Measurements from ENCODE around the gene PRKCA.

PRKCA gene

GRCh38 chr17:66743511-66743910 is 441.1 kb downstream of the PRKCA start:
- H3K36me3 ChIP-seq (ENCODE audit: insufficient read depth, low read length): no peaks in the 10 kb centered on the region
- no peaks in the 10 kb centered on the region for H3K4me1 ChIP-seq (ENCODE audit: insufficient read depth, low read length, poor library complexity, severe bottlenecking)

GRCh38 chr17:66746736-66747135 is 444.3 kb downstream of the PRKCA start:
- H3K79me2 ChIP-seq (ENCODE audit: insufficient read depth, low read length): no peaks in the 10 kb centered on the region
- H3K9ac ChIP-seq (ENCODE audit: low read depth, low read length, poor library complexity, severe bottlenecking): no peak overlapping the region
- TF ChIP-seq CTCF (conservative IDR thresholded peaks at IDR 0.05; ENCODE audit: low read length) (no peak), EZH2phosphoT487 (IDR thresholded peaks at IDR 0.05; ENCODE audit: borderline replicate concordance) (no peak)
- H3F3A ChIP-seq (ENCODE audit: low read depth): no peaks in the 10 kb centered on the region
- no peaks in the 10 kb centered on the region for H3K36me3 ChIP-seq (ENCODE audit: insufficient read depth, low read length)
- no peak overlapping the region for H3K4me2 ChIP-seq (ENCODE audit: low read depth, low read length, poor library complexity, severe bottlenecking)
- H3K4me3 ChIP-seq (ENCODE audit: low read length, poor library complexity, severe bottlenecking): no peak overlapping the region
- no peak overlapping the region for H2AFZ ChIP-seq (ENCODE audit: low read length)
- H3K4me1 ChIP-seq (ENCODE audit: insufficient read depth, low read length, poor library complexity, severe bottlenecking): no peaks in the 10 kb centered on the region
- H4K20me1 ChIP-seq (ENCODE audit: insufficient read depth, low read length, poor library complexity, severe bottlenecking): no peaks in the 10 kb centered on the region
- H3K27me3 ChIP-seq (ENCODE audit: insufficient read depth, low read length, poor library complexity, severe bottlenecking): no peaks in the 10 kb centered on the region
- no peaks in the 10 kb centered on the region for H3K9me2 ChIP-seq (replicated peaks; ENCODE audit: low read depth, low read length)
- H3K9me3 ChIP-seq (ENCODE audit: insufficient read depth, low read depth, low read length): no peaks in the 10 kb centered on the region

More at GRCh38 chr17:66743511-66743910, 441.1 kb downstream of the PRKCA start:
- no peaks in the 10 kb centered on the region for H4K20me1 ChIP-seq (ENCODE audit: insufficient read depth, low read length, poor library complexity, severe bottlenecking)
- no peaks in the 10 kb centered on the region for H3K79me2 ChIP-seq (ENCODE audit: insufficient read depth, low read length)
- no peak overlapping the region for H3K4me3 ChIP-seq (ENCODE audit: low read length, poor library complexity, severe bottlenecking)
- no peak overlapping the region for H2AFZ ChIP-seq (ENCODE audit: low read length)
- no peak for TF ChIP-seq CTCF (conservative IDR thresholded peaks at IDR 0.05; ENCODE audit: low read length)
- TF ChIP-seq EZH2phosphoT487 (IDR thresholded peaks at IDR 0.05; ENCODE audit: borderline replicate concordance): no peak
- H3K4me2 ChIP-seq (ENCODE audit: low read depth, low read length, poor library complexity, severe bottlenecking): no peak overlapping the region
- no peaks in the 10 kb centered on the region for H3K27me3 ChIP-seq (ENCODE audit: insufficient read depth, low read length, poor library complexity, severe bottlenecking)
- H3F3A ChIP-seq (ENCODE audit: low read depth): no peaks in the 10 kb centered on the region
- no peaks in the 10 kb centered on the region for H3K9me2 ChIP-seq (replicated peaks; ENCODE audit: low read depth, low read length)
- no peaks in the 10 kb centered on the region for H3K9me3 ChIP-seq (ENCODE audit: insufficient read depth, low read depth, low read length)
- H3K9ac ChIP-seq (ENCODE audit: low read depth, low read length, poor library complexity, severe bottlenecking): no peak overlapping the region

GRCh38 chr17:66747578-66748275 is 445.3 kb downstream of the PRKCA start:
- Histone ChIP-seq H3K4me1 (ENCODE audit: insufficient read depth, low read length, poor library complexity, severe bottlenecking) (no peaks in the 10 kb centered on the region), H3F3A (ENCODE audit: low read depth) (no peaks in the 10 kb centered on the region), H4K20me1 (ENCODE audit: insufficient read depth, low read length, poor library complexity, severe bottlenecking) (no peaks in the 10 kb centered on the region), H3K36me3 (ENCODE audit: insufficient read depth, low read length) (no peaks in the 10 kb centered on the region), H2AFZ (ENCODE audit: low read length) (no peak overlapping the region), H3K4me2 (ENCODE audit: low read depth, low read length, poor library complexity, severe bottlenecking) (no peak overlapping the region), H3K27me3 (ENCODE audit: insufficient read depth, low read length, poor library complexity, severe bottlenecking) (no peaks in the 10 kb centered on the region), H3K9ac (ENCODE audit: low read depth, low read length, poor library complexity, severe bottlenecking) (no peak overlapping the region), H3K79me2 (ENCODE audit: insufficient read depth, low read length) (no peaks in the 10 kb centered on the region), H3K9me2 (replicated peaks; ENCODE audit: low read depth, low read length) (no peaks in the 10 kb centered on the region), H3K4me3 (ENCODE audit: low read length, poor library complexity, severe bottlenecking) (no peak overlapping the region), H3K9me3 (ENCODE audit: insufficient read depth, low read depth, low read length) (no peaks in the 10 kb centered on the region)
- TF ChIP-seq CTCF (conservative IDR thresholded peaks at IDR 0.05; ENCODE audit: low read length) (no peak), EZH2phosphoT487 (IDR thresholded peaks at IDR 0.05; ENCODE audit: borderline replicate concordance) (no peak)
